Right lobe of liver (tissue), 6 donors: ENCODE results near the gene IP6K3. TPM values are rescaled to one million over a fixed set of nuclear protein-coding genes. Genes with fewer than 3 reads are reported as not detected.

Source experiments
- ATAC-seq, 4 donors: fragments of 200-7000 bp; cut with Tn5 transposase; one replicate each; pipeline ENCODE4 v1.9.1; 2020; ENCODE audit warnings: mild to moderate bottlenecking in 4 of 4, moderate library complexity in 4 of 4
- DNase-seq, 3 donors: peaks; one replicate each; pipeline ENCODE4 v3.0.0-alpha.2; 2020
- H3K27ac ChIP-seq, 3 donors: fragments of 200-600 bp; one replicate each; pipeline ENCODE4 v1.8.0; 2022
- H3K27me3 ChIP-seq, 2 donors: fragments of 200-600 bp; one replicate each; pipeline ENCODE4 v1.8.0; 2022
- H3K36me3 ChIP-seq, 4 donors: fragments of 200-600 bp; sonication (generic) in 1 of 4; one replicate each; pipeline versions ENCODE4 v1.5.1 to v1.8.0; 2017 to 2022; ENCODE audit warnings: control low read depth in 1 of 4
- H3K4me1 ChIP-seq, 4 donors: fragments of 200-600 bp; sonication (generic) in 1 of 4; one replicate each; pipeline versions ENCODE4 v1.5.1 to v1.8.0; 2017 to 2022; ENCODE audit warnings: control low read depth in 1 of 4
- H3K4me3 ChIP-seq, 3 donors: fragments of 200-600 bp; one replicate each; pipeline ENCODE4 v1.8.0; 2022
- H3K9me3 ChIP-seq, 4 donors: fragments of 200-600 bp; sonication (generic) in 1 of 4; one replicate each; pipeline versions ENCODE4 v1.5.1 to v1.8.0; 2017 to 2022; ENCODE audit warnings: control low read depth in 1 of 4
- POLR2A ChIP-seq: fragments of 450-650 bp; IDR thresholded peaks from one replicate; pipeline ENCODE4 v1.6.1; 2017; ENCODE audit warnings: antibody characterized with exemption, mild to moderate bottlenecking
- WGBS: methylation state at CpG from one replicate; pipeline ENCODE4 v1.1.6; 2018; ENCODE audit warnings: low coverage, low lambda C conversion rate; ENCODE audit not compliant: insufficient coverage; ENCODE audit errors: missing lambda C conversion rate; 5-methylcytosine and 5-hydroxymethylcytosine counted together
- intact Hi-C, 2 donors: fragments of 100-400 bp; cut with DNase I; formaldehyde crosslinking; loops; one replicate each; pipeline versions ENCODE4 v1.11.2 to v1.14.1; 2022
- total RNA-seq, 6 experiments: library from RNA; depleted of rRNA in 2 of 6; stranded (reverse); fragments of >200 nt in 2 of 6; fragmentation: NEBNext Ultra II Directional in 3 of 6; extraction: Animal tissue kit (Norgen Biotek cat#: 25700) in 3 of 6; gene quantifications; one replicate each; pipeline versions ENCODE4 v1.1.0 to v1.2.4, GENCODE V29; 2016 to 2023
- TF ChIP-seq, protein P1 (sequence below), 4 donors: fragments of 200-600 bp in 3 of 4; fragments of 450-650 bp in 1 of 4; IDR thresholded peaks; one replicate each; pipeline versions ENCODE4 v1.5.1 to v1.8.0; 2016 to 2022; ENCODE audit warnings: antibody characterized with exemption in 4 of 4, mild to moderate bottlenecking in 2 of 4
- donor health status: DM: no; HTN: yes; CAD: no.
- donor health status: DM: no; HTN: no; CAD: no.
- donor health status: DM: no; HTN: no; CAD: no.
- donor health status: DM: no; HTN: yes; CAD: no.
- donor health status: DM: no; HTN: yes; CAD: no.

The IP6K3 gene
- total RNA-seq, 6 experiments from 2014 or later: 4.8 to 28.0 (median 9.7) TPM

DNA sequence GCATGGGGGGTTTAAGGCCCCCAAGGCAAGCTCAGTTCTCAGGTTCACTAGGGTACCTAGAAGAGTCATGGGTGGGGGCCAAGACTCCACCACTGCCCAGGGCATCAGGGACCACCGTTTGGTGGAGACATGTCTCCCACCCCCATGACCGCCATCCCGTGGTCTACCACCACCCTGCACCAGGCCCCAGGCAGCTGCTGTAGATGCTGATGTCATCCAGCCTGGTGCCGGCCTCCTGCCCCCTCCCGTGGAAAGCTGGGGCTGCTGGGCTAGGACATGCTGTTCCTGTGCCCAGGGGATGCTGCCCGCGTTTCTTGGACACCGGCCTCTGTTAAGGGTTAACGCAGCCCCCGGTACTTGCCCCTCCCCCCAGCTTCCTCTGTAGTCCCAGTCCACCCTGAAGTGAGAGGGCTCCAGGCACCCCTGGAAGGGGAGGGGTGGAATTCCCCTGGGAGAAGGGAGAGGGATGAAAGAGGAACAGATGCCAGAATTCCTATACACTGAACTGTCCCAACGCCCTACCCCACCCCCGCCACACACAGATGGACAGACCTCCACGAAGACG, 587 bp downstream of the IP6K3 start:
- peak in 2 of 3 donors; percentile 60 to 65 for DNase-seq
- peak; percentile 6 to 43 (median 25) for ATAC-seq
- H3K4me3 ChIP-seq: peak overlapping the region; percentile 34 to 54 (median 36)
- peak overlapping the region; percentile 60 to 73 (median 60) for H3K27ac ChIP-seq
- H3K4me1 ChIP-seq: peaks cover 0 to 44% (median 13%) of the 10 kb centered on the region in 4 donors
- no peaks in the 10 kb centered on the region for H3K27me3 ChIP-seq
- WGBS: 20% methylated on average over 1 of the region's 14 CpGs
- H3K9me3 ChIP-seq: no peaks in the 10 kb centered on the region
- intact Hi-C loops: no loop called here
- TF ChIP-seq, protein P1, sequence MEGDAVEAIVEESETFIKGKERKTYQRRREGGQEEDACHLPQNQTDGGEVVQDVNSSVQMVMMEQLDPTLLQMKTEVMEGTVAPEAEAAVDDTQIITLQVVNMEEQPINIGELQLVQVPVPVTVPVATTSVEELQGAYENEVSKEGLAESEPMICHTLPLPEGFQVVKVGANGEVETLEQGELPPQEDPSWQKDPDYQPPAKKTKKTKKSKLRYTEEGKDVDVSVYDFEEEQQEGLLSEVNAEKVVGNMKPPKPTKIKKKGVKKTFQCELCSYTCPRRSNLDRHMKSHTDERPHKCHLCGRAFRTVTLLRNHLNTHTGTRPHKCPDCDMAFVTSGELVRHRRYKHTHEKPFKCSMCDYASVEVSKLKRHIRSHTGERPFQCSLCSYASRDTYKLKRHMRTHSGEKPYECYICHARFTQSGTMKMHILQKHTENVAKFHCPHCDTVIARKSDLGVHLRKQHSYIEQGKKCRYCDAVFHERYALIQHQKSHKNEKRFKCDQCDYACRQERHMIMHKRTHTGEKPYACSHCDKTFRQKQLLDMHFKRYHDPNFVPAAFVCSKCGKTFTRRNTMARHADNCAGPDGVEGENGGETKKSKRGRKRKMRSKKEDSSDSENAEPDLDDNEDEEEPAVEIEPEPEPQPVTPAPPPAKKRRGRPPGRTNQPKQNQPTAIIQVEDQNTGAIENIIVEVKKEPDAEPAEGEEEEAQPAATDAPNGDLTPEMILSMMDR (IDR thresholded peaks at IDR 0.05): no peak
- TF ChIP-seq POLR2A: peak; percentile 1
- no peaks in the 10 kb centered on the region for H3K36me3 ChIP-seq

DNA sequence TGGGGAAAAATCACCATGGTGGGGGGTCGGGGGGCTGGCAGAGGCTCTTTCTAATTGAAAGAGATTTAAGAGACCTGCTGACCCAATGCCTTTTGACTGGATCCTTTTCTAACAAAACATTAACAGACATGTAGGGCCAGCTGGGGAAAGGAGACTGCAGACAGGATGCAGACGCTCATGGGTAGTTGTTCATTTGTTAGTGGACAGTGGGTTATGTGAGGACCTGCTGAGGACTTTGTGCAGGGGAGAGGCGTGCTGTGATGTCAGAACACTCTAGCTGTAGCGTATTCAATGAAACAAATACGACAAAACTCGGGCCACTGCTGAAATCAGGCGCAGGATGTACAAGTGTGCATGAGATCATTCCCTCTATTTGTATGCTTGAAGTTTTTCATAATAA, 1.2 kb downstream of the IP6K3 start:
- WGBS: 13% methylated on average over 7 of the region's 7 CpGs
- Histone ChIP-seq H3K9me3 (no peaks in the 10 kb centered on the region), H3K36me3 (no peaks in the 10 kb centered on the region), H3K27ac (peak overlapping the region; percentile 60 to 73 (median 72)), H3K27me3 (no peaks in the 10 kb centered on the region), H3K4me3 (peak overlapping the region; percentile 34 to 54 (median 36)), H3K4me1 (peaks cover 0 to 46% (median 13%) of the 10 kb centered on the region in 4 donors)
- DNase-seq (no peak), ATAC-seq (peak in 3 of 4 donors; percentile 8 to 24 (median 20))
- TF ChIP-seq POLR2A: peak; percentile 10
- TF ChIP-seq, protein P1 (IDR thresholded peaks at IDR 0.05): no peak
- intact Hi-C loops: no loop called here

DNA sequence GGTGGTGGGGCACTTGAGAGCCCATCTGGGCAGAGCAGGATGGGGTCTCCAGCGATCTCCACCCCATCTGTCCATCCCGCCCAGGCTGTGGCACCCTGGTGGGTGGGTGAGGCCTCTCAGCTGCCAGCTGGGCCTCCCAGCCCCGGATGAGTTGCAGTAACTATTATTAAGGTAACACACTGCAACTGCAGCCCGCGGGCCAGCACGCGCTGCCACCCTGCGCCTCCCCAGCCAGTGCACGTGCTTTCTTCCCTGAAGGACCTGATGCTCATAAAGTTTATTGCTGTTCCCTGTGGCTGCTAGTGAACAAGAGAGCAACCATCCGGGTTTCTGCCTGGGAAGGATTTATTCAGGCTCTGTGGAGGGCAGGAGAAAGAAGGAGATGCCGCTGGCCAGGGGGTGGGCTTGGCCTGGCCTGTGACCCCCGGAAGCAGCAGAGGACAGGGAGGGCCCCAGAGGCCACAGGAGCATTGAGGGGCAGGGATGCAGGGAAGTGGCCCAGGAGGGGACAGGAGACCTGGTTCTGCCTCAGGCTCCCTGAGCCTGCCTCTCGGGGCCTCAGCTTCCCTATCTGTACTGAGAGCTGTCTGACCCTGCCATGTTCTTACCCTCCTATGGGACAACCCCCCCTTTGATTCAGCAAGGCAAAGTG, 1.7 kb downstream of the IP6K3 start:
- intact Hi-C loops: no loop called here
- 26% methylated on average over 8 of the region's 13 CpGs for WGBS
- no peaks in the 10 kb centered on the region for H3K27me3 ChIP-seq
- peaks cover 0 to 48% (median 15%) of the 10 kb centered on the region in 4 donors for H3K4me1 ChIP-seq
- peak in 1 of 4 donors; percentile 2 for ATAC-seq
- H3K9me3 ChIP-seq: no peaks in the 10 kb centered on the region
- DNase-seq: no peak
- H3K4me3 ChIP-seq: peak overlapping the region; percentile 16 to 54 (median 18)
- H3K27ac ChIP-seq: peak overlapping the region; percentile 44 to 73 (median 72)
- TF ChIP-seq, protein P1 (IDR thresholded peaks at IDR 0.05): no peak
- TF ChIP-seq POLR2A: no peak
- H3K36me3 ChIP-seq: no peaks in the 10 kb centered on the region

DNA sequence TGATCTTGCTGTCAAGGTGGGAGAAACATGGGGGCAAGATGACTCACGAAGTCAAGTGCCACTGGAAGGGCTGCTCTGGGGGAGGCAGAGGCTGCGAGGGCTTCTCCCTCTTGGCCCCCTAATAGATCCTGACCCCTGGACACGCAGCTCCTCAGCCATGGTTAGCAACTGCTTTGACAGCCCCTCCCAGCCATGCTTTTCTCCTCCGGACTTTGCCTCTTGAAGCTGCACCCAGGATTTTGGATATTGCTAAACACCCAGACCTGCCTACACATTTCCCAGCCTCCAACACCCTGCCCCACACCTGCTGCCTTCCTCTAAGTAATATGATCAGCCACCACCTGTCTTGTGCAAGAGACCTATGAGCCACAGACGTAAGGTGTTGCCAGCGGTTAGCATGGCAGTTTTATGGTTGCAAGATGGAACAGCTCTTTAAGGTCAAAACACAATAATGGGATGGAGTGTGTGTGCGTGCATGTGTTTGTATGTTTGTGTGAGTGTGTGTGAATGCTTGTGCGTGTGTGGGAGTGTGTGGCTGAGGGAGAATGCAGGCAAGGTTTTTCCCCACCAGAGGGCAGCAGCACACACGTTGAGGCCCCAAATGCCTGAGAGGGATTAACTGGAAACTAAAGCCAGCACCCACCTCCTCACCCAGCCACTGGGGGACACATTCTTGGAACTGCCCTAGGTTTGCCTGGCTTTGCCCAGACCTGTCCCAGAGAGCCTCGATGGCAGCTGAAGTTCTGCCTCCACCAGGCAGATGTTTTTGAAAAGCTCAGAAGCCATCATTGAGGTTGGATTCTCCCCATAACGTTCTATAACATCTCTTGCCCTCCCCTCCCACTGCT, 2.5 kb downstream of the IP6K3 start:
- H3K27ac ChIP-seq: peak overlapping the region; percentile 44 to 73 (median 72)
- peak; percentile 55 to 66 (median 60) for ATAC-seq
- peak; percentile 43 for TF ChIP-seq POLR2A
- TF ChIP-seq, protein P1 (IDR thresholded peaks at IDR 0.05): peak; percentile 88 to 94 (median 92)
- 11% methylated on average over 10 of the region's 11 CpGs for WGBS
- intact Hi-C loops: no loop called here
- DNase-seq: peak; percentile 66 to 79 (median 76)
- peaks cover 0 to 56% (median 18%) of the 10 kb centered on the region in 4 donors for H3K4me1 ChIP-seq
- no peaks in the 10 kb centered on the region for H3K9me3 ChIP-seq
- no peaks in the 10 kb centered on the region for H3K36me3 ChIP-seq
- H3K4me3 ChIP-seq: peak overlapping the region; percentile 16 to 54 (median 18)
- no peaks in the 10 kb centered on the region for H3K27me3 ChIP-seq
